GM18873 (cell line): ENCODE measurements around the gene PHLPP2.
"Not testable (repeated sequence)": the region's sequence is repeated elsewhere in the genome, so short reads cannot be mapped to it uniquely, and the experiment has no call there.

Experiments used
- ATAC-seq: cut with Tn5 transposase; IDR thresholded peaks from one replicate; pipeline ENCODE4 v1.9.1; 2021; ENCODE audit warnings: mild to moderate bottlenecking, moderate library complexity, moderate number of reproducible peaks; ENCODE audit not compliant: unreplicated experiment, low FRiP score

The PHLPP2 gene

DNA sequence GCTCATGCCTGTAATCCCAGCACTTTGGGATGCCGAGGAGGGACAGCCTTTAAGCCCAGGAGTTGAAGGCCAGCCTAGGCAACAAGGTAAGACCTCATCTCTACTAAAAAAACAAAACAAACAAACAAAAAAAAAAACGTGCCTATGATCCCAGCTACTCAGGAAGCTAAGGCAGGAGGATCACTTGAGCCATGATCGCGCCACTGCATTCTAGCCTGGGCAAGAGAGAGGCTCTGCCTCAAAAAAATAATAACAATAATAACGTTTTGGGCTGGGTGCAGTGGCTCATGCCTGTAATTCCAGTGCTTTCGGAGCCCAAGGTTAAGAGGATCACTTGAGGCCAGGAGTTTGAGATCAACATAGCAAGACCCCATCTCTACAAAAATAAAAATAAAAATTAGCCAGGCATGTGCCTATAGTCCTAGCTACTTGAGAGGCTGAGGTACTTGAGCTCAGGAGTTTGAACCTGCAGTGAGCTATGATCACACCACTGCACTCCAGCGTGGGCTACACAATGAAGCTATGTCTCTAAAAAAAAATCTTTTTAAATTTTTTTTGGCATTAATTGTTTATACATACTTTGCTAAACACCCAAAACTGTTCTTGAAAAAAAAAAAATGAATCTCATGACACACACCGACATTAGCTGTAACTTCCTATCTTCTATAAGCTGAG lies 3.3 kb downstream of the PHLPP2 start:
- no peak for ATAC-seq

DNA sequence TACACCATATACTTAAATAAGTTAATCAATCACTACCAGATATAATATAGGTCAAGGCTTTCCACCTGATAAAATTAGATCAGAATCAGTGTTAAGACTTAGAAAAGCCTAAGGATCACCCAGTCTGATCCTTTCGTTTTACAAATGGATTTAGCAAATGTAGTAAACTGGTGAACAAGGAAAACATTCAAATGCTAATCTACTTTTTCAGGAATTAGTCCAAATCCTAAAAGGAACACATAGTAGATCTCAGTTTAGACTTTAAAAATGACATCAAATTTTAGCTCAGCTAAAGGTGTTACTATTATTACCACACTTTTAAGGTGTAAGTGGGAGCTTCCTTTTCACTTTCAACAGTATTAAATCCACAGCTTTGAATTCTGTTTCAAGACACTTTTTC lies 12.0 kb downstream of the PHLPP2 start:
- ATAC-seq: no peak

DNA sequence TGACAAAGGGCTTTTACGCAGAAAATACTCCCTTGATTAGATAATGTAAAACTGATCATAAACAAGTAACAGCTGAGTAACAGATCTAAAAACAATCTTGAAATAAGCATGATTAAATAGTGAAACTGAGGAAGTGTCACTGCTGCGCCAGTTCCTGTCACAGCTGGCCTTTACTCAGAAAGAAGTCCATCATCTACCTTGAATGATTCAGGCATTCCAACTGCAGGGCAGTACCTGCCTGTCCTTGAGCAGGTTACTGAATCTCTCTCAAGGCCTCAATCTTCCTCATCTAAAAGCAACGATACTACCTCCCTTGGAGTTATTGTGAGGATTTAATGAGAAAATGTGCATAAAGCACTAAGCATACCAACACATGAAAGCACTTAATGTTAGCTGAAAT lies 12.7 kb downstream of the PHLPP2 start:
- ATAC-seq: no peak

DNA sequence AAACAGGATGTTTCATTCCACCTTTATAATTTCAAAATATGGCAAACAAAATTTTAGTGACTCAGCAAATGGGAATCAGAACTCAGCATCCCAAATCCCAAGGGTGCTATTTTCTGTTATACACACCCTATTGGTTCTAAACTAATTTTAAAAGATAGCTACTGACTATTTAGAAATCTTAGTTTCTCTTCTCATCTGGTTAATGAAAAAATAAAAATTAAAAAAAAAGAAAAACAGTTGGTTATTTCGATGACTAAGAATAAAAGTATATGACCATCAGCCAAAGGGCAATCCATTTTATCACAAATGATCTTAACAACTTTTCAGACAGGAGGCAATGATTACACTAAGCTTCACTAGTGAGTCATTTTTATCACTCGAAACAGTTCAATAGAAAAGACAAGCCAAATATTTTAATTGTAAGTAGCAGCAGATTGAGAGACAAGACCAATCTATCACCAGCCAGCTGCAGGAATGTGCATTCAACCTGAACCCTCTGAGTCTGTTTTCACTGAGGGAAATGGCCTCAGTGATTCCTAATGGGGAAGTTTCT lies 15.2 kb downstream of the PHLPP2 start:
- ATAC-seq: no peak

DNA sequence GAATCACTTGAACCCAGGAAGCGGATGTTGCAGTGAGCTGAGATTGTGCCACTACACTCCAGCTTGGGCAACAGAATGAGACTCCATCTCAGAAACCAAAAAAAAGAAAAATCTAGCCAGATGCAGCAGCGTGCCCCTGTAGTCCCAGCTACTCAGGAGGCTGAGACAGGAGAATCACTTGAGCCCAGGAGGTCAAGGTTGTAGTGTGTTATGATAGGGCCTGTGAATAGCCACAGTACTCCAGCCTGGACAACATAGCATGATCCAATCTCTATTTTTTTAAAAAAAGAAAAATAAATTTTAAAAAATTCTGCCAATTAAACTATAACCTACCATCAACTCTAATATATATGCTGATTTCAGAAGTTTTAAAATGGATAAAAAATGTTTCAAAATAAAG lies 15.8 kb downstream of the PHLPP2 start:
- no peak for ATAC-seq

DNA sequence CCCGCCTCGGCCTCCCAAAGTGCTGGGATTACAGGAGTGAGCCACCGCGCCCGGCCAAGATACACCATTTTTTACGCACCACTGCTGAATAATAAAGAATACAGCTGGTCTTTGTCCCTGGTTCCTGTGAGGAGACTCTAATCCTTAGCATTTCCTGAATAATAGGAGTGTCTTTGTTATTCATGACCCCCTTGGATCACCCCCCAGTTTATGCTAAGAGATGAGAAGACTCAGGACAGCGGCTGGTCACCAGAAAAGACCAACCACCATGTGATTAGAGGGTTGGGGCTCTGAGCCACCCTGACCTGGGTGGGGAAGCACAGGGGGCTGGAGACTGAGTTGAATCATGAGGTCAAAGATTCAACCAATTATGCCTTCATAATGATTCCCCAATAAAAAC lies 17.3 kb downstream of the PHLPP2 start:
- ATAC-seq: no peak

DNA sequence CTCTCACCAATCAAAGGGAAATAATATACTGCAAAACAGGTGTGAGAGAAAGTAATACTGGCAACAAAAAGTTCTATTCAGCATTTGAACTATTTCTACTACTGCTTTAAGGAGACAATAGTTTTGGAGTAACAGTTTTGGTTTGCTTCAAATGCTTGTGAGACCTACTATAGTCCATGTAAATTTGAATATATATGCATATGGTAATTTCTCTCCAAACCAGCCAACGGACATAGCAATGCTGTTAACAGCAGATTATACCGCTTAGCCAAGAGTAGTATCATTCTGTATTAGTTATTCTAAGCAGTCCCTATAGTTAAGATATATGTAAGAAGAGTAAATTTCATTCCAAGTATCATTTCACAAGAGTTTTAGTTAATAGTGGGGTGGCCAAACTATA lies 18.5 kb downstream of the PHLPP2 start:
- ATAC-seq: no peak

DNA sequence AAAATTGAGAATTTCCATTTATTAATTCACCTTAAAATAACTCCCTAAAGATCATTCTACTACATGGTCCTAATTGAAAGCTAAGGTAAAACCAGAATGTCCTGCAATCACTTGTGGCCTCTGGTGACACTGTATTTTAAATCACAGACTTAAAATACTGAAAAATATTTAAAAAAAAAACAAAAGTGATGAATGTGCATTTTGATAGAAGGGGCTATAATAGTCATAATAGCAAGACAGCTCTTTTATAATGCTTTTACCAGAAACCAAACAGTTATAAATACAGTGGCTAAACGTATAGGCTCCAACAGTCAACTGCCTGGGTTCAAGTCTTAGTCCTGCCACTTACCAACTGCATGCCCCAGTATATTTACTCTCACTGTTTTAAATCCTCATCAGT lies 21.2 kb downstream of the PHLPP2 start:
- no peak for ATAC-seq

DNA sequence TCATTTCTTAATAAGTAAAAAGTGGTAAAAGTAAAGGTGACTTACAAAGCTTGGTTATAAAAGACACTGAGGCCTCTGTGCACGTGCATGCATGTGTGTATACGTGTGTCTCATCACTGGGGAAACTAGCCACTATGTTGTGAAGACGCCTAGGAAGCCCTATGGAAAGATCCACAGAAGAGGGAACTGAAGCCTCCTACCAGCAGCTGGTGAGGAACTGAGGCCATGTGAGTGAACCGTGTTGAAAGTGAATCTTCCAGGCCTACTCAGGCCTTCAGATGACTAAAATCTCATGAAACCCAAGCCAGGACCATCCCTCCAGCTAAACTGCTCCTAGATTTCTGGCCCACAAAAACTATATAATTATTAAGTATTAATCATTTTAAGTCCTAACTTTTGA lies 23.7 kb downstream of the PHLPP2 start:
- no peak for ATAC-seq

DNA sequence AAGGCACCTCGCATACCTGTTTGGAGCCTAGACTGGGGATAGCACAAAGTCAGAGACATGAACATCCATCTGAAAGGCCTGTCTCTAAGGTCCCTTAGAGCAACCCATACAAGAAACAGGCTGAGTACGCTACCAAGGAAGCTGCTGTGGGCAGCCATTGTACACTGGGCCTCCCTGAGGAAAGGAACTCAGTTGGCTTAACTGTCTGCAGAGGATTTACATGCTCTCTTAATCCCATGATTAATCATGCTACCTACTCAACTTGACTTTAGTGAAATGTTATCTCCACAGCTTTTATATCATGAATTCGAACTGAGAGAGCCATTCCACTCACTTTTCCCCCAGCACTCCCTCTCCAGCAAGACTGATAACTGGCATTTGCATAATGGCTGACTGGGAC lies 26.0 kb downstream of the PHLPP2 start:
- no peak for ATAC-seq

DNA sequence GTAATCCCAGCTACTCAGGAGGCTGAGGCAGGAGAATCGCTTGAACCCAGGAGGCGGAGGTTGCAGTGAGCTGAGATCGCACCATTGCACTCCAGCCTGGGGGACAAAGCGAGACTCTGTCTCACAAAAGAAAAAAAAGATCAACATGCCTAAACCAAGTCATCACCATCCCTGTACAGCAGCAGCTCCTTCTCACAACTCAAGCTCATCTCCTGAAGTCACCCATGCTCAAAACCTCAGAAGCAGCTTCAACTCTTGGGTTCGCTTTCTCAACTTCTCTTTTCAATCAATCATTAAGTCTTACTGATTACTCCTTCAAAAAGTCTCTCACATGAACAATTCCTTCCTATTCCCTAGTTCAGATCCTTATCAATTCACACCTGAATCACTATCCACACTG lies 31.3 kb downstream of the PHLPP2 start:
- ATAC-seq: no peak

DNA sequence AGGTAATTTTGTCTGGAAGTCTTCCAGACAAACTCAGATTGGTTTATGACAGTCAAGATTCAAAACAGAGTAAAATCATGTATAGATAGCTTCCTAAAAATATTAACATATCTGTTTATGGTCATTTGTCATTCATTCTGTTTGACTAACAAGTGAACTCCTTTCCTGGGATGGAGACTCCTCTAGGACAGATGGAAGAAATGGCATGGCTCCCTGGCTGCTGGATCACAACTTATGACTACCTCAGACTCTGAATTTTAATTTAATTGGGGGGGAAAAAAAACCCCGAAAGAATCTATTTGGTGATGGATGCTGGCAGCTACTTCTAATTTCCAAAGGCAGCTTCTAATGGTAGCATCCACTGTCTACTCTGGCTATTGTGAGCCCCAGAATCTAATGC lies 34.6 kb downstream of the PHLPP2 start:
- ATAC-seq: no peak

DNA sequence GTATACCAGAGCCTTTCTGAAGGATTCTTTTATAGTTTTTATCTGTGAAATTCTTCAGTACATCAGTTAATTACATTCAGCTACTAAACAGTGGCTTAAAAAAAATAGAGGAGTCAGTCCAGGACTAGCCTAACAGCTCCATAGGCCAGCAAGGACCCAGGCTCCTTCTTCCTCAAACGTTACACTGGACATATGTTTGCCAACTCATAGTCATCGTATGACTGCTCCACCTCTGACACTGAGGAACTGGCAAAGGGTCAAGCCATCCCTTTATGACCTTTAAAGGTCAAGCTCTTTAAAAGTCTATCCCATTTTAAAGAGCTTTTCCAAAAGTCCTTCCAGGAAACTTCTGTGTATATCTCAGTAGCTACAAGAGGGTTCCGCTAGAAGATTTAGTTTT lies 36.6 kb downstream of the PHLPP2 start:
- ATAC-seq: no peak

DNA sequence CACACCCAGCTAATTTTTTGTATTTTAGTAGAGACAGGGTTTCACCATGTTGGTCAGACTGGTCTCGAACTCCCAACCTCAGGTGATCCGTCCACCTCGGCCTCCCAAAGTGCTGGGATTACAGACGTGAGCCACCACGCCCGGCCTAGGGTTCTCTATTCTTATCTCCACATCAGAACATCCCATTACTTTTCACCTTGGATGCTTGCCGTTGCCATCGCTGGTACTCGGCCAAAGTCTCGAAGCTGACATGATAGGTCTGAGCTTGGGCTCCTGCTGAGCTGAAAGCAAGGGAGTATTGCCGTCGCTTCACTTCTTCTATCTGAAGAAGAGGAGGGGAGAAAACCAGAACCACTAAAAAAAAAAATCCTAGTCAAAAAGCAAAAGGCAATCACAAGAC lies 40.2 kb downstream of the PHLPP2 start:
- ATAC-seq: not testable (repeated sequence)

DNA sequence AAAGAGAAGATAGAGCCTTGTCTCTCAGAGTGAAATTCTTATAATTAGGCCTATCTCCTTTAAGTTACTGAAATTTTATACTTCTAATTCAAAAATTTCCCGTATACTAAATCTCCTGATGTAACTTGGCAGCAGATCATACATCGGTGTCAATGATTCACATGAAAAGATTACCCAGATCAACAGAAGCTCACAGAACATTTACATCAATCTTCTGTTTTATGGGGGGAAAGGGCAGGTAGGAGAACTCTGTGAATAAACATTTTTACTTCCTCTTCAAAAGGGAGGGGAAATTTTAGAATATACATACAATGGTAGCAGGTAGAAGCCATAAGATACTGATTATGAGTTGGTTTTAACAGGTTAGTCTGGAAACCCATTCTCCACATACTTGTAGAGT lies 43.1 kb downstream of the PHLPP2 start:
- no peak for ATAC-seq

DNA sequence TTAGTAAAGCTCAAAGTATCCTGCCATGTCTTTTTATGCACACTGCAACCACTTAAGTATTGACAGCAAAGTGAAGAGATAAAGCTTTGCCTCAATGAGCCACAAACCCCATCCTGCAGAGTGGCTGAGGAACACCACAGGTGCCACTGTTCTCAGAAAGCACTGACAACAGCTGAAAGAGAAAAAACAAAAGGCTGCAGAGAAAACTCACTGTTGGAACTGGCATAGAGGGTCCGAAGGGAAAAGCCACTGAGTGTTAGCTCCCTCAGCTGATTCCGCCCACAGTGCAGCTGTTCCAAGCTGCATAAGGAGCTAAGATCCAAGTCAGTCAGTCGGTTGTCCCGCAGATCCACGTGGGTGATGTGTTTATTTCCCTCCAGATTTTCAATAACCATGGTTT lies 48.3 kb downstream of the PHLPP2 start:
- no peak for ATAC-seq

DNA sequence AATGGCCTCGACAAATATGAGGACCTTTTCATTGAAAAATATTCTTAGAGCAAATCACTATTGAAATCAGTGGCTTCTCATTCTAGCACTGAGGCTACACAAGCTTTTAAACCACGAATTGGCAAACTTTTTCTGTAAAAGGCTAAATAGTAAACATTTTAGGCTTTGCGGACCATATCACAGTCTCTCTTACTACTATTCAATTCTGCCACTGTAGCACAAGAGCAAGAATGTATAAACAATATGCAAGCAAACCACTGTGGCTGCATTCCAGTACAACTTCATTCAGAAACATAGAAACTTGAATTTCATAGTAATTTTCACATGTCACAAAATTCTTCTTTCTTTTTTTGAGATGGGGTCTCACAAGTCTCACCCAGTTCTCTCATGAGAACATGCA lies 49.1 kb downstream of the PHLPP2 start:
- ATAC-seq: no peak

DNA sequence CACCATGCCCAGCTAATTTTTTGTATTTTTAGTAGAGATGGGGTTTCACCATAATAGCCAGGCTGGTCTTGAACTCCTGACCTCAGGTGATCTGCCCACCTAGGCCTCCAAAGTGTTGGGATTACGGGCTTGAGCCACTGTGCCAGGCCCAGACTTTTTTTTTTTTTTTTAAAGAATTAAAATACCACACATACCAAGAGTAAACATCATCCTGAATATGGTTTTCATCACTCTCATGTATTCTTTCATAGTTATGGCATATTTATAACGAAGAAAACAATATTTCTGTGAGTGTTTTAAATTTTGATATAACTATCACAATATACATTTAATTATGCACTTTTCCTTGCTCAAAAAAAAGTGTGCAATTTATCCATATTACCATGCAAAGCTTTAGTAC lies 50.3 kb downstream of the PHLPP2 start:
- ATAC-seq: no peak

DNA sequence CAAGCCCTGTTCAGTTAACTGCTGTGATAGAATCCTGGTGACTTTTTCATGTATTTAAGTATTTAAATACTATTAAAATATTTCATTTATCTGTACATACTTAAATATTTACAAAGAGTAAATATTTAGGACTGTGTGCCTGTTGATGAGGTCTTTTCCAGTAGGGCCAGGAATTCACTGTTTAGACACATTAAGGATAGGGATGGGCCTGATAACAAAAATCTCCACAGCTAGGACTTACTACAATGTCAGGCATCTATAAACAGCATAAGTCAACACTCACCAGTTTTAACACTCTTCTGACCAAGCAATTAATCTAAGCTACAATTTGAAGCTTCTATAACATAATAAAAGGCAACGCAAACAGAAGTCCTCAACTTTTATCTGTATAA lies 50.9 kb downstream of the PHLPP2 start:
- ATAC-seq: no peak

DNA sequence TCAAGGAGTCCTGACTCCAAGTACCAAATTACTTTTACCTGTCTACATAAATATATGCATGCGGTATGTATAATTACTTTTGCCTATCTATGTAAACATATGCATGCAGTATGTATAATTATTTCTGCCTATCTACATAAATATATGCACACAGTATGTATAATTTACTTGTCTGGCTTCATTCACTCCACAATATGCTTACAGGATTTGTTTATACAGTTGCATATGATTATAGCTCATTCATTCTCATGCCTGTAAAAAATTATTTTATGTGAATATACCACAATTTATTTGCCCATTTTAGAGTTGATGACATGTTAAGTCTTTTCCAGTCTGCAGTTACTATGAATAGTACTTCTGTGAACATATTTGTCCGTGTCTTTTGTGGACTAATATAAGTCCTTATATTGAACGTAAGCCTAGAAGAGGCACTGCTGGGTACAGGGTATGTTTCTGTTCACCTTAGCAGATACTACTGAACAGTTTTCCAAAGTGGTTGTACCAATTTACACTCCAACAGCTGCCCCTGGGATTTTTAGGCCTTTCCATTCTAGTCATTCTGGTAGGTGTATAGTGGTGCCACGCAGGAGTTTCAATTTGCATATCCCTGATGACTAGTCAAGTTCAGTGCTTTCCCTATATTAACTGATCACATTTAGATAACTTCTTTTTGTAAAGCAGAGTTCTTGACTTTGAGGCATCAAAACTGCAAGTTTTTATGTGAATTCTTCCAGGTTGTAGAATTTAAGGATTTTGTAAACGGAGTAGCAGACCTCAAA lies 51.5 kb downstream of the PHLPP2 start:
- no peak for ATAC-seq

DNA sequence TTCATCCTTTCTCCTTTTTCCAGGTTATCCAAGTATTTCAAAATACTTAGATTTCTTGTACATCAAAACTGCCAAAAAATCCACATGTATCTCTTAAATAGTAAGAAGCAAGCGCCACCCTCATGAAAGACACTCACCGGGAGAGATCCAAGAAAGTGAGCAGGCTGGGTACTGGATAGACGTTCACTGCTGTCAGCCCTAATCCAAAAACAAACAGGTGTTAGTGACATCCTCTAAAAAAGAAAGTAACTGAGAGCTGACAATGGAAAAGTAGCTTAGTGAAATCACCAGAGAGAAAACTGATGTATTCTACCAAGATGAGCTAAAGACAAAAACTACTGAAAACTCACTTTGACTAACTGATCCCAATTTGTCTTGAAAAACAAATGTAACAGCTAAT lies 52.4 kb downstream of the PHLPP2 start:
- no peak for ATAC-seq

DNA sequence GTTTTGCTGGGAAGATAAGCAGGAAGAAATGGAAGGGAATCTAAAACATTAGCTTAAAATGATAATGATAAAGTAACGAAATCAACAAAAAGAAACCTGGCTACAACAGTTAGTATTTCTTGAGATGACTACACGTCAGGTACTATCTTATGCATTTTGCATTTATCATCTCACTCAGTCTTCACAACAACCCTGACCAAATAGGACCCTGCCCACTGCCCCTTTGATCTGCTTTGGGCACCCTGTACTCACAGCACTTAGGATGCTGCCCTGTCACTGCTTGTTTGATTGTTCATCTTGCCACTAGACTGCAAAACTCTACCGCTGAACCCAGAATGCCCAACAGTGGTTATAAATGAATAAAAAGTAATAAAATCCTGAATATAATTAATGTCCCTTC lies 53.3 kb downstream of the PHLPP2 start:
- ATAC-seq: no peak
